GM12892 (cell line): Measurements from ENCODE around the gene TP73.
A peak's percentile ranks its signal among the peaks of the same experiment; 100 is the strongest.

Experiments used
- POLR2A ChIP-seq: IDR thresholded peaks from 2 replicates; pipeline ENCODE4 v1.6.1; 2011; ENCODE audit warnings: low read depth, low read length, control low read depth
- POLR2AphosphoS5 ChIP-seq: IDR thresholded peaks from 2 replicates; pipeline ENCODE4 v1.6.1; 2011; ENCODE audit warnings: low read depth, low read length, control low read depth
- TAF1 ChIP-seq: IDR thresholded peaks from 2 replicates; pipeline ENCODE4 v1.6.1; 2011; ENCODE audit warnings: low read depth, mild to moderate bottlenecking, control low read depth, low read length, borderline replicate concordance

- TF ChIP-seq POLR2A (peak; percentile 46; the same call in 1 of the 2 replicates), TAF1 (no peak), POLR2AphosphoS5 (no peak)
Measured at GRCh38 chr1:3746830-3747521, 94.7 kb downstream of the TP73 start.
